Right kidney (tissue), 1 donor: Measurements from ENCODE around the gene EARS2.

Experiments used
- DNase-seq: peaks from one replicate; pipeline ENCODE4 v3.0.0-alpha.2; 2016

The EARS2 gene

DNA sequence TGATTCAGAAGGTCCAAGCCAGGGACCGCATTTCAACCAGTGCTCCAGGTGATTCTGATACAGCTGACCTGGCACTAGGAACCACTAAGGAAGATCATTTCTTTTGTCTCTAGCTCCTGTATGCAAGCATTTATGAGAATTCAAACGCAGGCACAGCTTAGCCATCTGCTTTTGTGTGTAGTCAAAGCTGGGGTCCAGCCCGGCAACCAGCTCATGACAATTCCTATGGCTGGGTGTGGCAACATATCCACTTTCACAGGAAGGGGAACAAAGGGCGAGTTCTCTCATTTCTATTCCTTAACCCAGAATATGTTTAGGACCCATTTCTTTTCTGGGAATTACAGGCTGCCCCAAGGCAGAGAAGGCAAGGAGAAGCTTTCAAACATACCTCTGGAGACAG is 76.9 kb downstream of the EARS2 start:
- no peak for DNase-seq

DNA sequence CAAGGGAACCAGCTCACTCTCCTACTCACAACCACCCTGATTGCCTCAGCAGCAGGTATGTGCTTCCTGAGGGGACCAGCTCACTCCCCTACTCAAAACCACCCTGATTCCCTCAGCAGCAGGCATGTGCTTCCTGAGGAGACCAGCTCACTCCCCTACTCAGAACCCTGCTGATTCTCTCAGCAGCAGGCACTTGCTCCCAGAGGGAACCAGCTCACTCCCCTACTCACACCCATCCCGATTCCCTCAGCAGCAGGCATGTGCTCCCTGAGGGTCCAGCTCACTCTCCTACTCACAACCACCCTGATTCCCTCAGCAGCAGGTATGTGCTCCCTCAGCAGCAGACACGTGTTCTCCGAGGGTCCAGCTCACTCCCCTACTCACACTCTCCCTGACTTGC is 78.0 kb downstream of the EARS2 start:
- DNase-seq: no peak

DNA sequence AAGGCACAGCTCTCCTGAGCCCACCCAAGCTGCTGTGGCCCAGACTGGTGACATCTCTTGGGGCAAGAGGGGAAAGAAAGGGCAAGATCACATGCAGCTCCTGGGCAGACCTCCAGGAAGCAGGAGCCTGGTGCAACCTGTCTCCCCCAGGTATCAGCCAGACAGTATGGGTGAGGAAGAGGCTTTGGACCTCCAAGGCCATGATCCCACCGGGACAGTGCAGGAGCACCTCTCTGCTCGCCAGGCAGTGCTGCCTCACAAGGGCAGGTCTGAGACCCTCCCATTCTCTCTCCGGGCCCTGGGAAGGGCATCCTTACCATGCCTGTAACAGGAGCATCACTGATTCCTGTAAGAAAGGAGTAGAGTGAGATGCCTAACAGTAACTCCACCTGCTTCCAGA is 78.6 kb downstream of the EARS2 start:
- no peak for DNase-seq

DNA sequence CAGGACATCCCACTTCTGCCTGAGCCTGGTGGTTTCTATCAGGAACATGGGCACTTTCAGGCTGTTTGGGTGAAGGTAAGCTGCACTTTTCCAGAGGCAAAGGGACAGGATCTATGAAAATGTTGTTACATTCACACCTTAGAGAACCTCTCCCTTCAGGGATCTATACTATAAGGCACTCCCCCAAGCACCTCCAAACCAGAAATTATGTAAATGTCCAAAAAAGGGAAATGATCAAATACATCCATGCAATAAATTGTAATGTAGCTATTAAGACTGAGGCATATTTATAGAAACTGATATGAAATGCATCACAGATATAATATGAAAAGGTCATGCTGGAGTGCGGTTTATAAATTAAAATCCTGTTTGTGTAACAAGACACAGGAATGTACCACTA is 80.9 kb downstream of the EARS2 start:
- DNase-seq: no peak
